Cardiac muscle cell (in vitro differentiated cells and primary cell): ENCODE measurements around the gene AGPAT4. TPM values are rescaled to one million over a fixed set of nuclear protein-coding genes. Genes with fewer than 3 reads are reported as not detected.
"Not testable (repeated sequence)": the region's sequence is repeated elsewhere in the genome, so short reads cannot be mapped to it uniquely, and the experiment has no call there.

Experiments used
- DNase-seq, 2 donors: peaks; one replicate each; pipeline versions ENCODE4 v3.0.0 to v3.0.0-alpha.2; 2010 to 2017; ENCODE audit warnings: low read depth in 1 of 2, low spot score in 1 of 2
- H3K27ac ChIP-seq: fragments of 200-600 bp; sonication (generic); 2 replicates; pipeline ENCODE4 v1.5.1; 2016
- H3K27me3 ChIP-seq: fragments of 200-600 bp; sonication (generic); 2 replicates; pipeline ENCODE4 v1.6.0; 2016; ENCODE audit warnings: control low read depth
- H3K36me3 ChIP-seq: fragments of 200-600 bp; sonication (generic); 2 replicates; pipeline ENCODE4 v1.5.1; 2016; ENCODE audit warnings: control low read depth
- H3K4me1 ChIP-seq: fragments of 200-600 bp; sonication (generic); 2 replicates; pipeline ENCODE4 v1.8.1; 2017; ENCODE audit warnings: low read depth, mild to moderate bottlenecking, mixed run types
- H3K4me3 ChIP-seq: fragments of 200-600 bp; sonication (generic); 2 replicates; pipeline ENCODE4 v1.5.1; 2016; ENCODE audit warnings: mild to moderate bottlenecking
- H3K9me3 ChIP-seq: fragments of 200-600 bp; sonication (generic); 2 replicates; pipeline ENCODE4 v1.5.1; 2017; ENCODE audit warnings: low read depth, mild to moderate bottlenecking, control low read depth
- CTCF ChIP-seq: IDR thresholded peaks from 2 replicates; pipeline ENCODE4 v1.5.1; 2012; ENCODE audit warnings: low read depth, mild to moderate bottlenecking, low read length
- polyA plus RNA-seq: library from polyadenylated mRNA; unstranded; fragments of >200 nt; fragmentation: Nextera tagmentation; extraction: Ambion mirVana; gene quantifications from 2 replicates; pipeline ENCODE4 v1.2.1, GENCODE V29; 2016
- total RNA-seq: library from RNA; depleted of rRNA; stranded (reverse); fragments of >200 nt; gene quantifications from 2 replicates; pipeline ENCODE4 v1.2.3, GENCODE V29; 2016

AGPAT4 gene
- total and polyA plus RNA-seq, 2 experiments from 2014 or later: 13.9 to 17.7 TPM

DNA sequence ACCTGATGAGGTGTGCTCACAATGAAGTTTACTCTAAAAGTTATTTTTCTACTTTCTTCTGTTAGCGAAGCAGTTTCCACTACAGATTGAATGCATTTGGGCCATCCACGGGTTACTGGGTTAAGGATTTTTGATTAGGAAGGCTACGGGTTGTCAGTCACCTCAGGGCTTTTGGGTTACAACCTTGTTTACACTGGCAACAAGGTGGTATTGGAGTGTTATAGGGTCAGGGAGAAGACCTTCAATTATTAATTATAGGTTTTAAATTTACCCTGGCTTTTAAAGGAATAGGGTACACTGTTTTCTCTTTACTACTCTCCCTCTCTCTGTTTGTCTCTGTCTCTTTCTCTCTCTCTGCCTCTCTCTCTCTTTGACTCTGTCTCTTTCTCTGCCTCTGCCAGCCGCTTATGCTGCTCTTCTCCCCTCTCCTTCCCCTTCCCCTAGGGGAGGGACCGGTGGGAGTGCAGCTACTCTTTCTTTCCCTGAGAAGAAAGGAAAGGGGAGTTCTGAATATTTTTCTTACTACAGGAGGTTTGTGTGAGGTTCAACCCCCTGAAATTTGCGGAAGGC is 40.2 kb upstream of the AGPAT4 start:
- Histone ChIP-seq H3K36me3 (no peaks in the 10 kb centered on the region), H3K27ac (no peak overlapping the region), H3K4me1 (no peaks in the 10 kb centered on the region), H3K27me3 (no peaks in the 10 kb centered on the region), H3K4me3 (no peak overlapping the region), H3K9me3 (no peaks in the 10 kb centered on the region)
- TF ChIP-seq CTCF: no peak
- no peak for DNase-seq

GRCh38 chr6:161313475-161313874 is 39.6 kb upstream of the AGPAT4 start:
- not testable (repeated sequence) for H3K27ac ChIP-seq, H3K27me3 ChIP-seq, H3K9me3 ChIP-seq, H3K4me1 ChIP-seq, H3K36me3 ChIP-seq, DNase-seq, H3K4me3 ChIP-seq

DNA sequence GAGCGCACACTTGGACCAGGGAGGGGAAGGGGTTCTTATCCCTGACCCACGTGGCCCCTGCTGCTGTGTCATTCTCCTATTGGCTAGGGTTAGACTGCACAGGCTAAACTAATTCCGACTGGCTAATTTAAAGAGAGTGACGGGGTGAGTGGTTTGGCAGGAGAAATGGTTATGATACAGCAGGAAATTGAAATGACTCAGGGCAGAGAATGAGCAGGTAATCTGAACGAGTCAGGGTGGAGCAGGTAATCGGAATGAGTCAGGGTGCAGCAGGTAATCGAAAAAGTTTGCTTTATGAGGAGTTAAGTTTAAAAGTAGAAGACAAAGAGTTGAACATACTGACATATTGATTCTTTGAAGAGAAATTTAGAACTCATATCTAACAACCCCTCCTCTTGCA is 35.9 kb upstream of the AGPAT4 start:
- H3K27me3 ChIP-seq, H3K4me1 ChIP-seq, H3K27ac ChIP-seq, DNase-seq, H3K36me3 ChIP-seq, H3K4me3 ChIP-seq, H3K9me3 ChIP-seq: not testable (repeated sequence)

DNA sequence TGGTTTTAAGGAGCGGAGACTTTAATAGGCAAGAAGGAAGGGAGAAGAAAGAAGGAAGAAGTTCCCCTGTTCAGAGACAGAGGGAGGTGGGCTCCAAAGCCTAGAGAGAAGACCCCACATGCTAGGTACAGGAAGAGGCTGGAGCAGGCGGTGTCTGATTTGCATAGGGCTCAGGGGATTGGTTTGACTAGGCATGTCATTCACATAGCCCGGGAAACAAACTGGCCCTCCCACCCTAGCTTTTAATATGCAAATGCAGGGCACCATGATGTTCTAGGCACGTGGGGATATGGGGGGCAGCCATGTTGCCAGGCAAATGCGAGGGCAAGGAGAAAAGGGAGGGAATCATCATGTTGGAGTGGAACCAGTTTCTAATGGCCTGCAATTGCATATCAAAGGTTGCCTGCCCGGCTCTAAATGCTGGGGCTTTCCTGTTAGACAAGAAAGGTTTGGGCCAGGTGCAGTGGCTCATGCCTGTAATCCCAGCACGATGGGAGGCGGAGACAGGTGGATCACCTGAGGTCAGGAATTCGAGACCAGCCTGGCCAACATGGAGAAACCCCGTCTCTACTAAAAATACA is 34.3 kb upstream of the AGPAT4 start:
- DNase-seq: no peak

GRCh38 chr6:161305860-161306259 is 32.0 kb upstream of the AGPAT4 start:
- Histone ChIP-seq H3K4me1 (no peaks in the 10 kb centered on the region), H3K9me3 (no peaks in the 10 kb centered on the region), H3K36me3 (no peaks in the 10 kb centered on the region), H3K27me3 (no peaks in the 10 kb centered on the region), H3K4me3 (no peak overlapping the region), H3K27ac (no peak overlapping the region)
- no peak for DNase-seq
- no peak for TF ChIP-seq CTCF

More for the DNA sequence above, 34.3 kb upstream of the AGPAT4 start:
- no peaks in the 10 kb centered on the region for H3K9me3 ChIP-seq
- no peaks in the 10 kb centered on the region for H3K4me1 ChIP-seq
- H3K27ac ChIP-seq: no peak overlapping the region
- no peak for TF ChIP-seq CTCF
- H3K4me3 ChIP-seq: no peak overlapping the region
- H3K36me3 ChIP-seq: no peaks in the 10 kb centered on the region
- no peaks in the 10 kb centered on the region for H3K27me3 ChIP-seq

DNA sequence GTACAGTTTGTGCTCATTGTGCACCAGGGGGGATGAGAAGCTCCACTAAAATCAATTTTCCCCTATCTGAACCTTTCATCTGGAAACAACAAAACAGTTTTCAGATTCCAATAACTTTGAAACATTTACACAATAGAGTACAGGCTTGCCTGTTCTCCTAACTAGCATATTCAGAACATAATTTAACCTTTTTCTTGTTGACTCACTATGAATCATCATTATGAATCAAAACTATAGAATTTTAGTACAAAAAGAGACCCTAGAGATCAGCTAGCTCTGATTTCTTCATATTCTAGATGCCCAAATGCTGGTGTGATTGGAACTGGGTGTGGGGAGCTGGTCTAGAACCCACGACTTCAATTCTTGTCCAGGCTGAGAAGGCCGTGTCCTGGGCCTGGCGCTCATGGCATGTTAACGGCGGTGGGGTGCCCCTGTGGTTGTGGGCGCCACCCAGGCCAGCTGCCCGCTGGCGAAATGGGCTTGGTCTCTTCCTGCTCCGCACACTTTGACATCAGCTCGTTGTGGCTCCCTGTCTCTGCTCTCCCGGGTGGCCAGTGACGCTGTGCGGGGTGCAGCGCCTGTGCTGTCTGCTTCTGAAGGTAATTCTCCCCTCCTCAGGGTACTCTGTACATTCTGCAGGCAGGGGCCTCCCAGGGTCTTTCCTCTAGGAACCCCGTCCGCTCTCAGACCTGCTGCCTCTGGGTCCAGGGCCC is 29.9 kb upstream of the AGPAT4 start:
- no peak overlapping the region for H3K4me3 ChIP-seq
- no peaks in the 10 kb centered on the region for H3K9me3 ChIP-seq
- no peaks in the 10 kb centered on the region for H3K36me3 ChIP-seq
- peak in 1 of 2 donors; percentile 32 for DNase-seq
- H3K27me3 ChIP-seq: no peaks in the 10 kb centered on the region
- no peaks in the 10 kb centered on the region for H3K4me1 ChIP-seq
- no peak for TF ChIP-seq CTCF
- H3K27ac ChIP-seq: no peak overlapping the region
